Sigmoid colon (tissue), 4 donors: ENCODE data around the gene PDE2A.

Experiments used
- CTCF ChIP-seq, 4 experiments: fragments of 450-650 bp in 3 of 4; fragments of 200-600 bp in 1 of 4; IDR thresholded peaks; one replicate each; pipeline ENCODE4 v1.5.1; 2016 to 2019; ENCODE audit warnings: antibody characterized with exemption in 4 of 4, mild to moderate bottlenecking in 3 of 4, moderate library complexity in 2 of 4
- EP300 ChIP-seq, 4 donors: sonication (generic); formaldehyde crosslinking; IDR thresholded peaks; one replicate each; pipeline ENCODE4 v1.6.1; 2017; ENCODE audit warnings: antibody characterized with exemption in 4 of 4
- POLR2A ChIP-seq, 2 donors: fragments of 450-650 bp; IDR thresholded peaks; one replicate each; pipeline ENCODE4 v1.6.1; 2016; ENCODE audit warnings: antibody characterized with exemption in 2 of 2, mild to moderate bottlenecking in 2 of 2, moderate library complexity in 2 of 2

GRCh38 chr11:72684236-72684912, 10.2 kb upstream of the PDE2A start:
- TF ChIP-seq EP300 (IDR thresholded peaks at IDR 0.05) (no peak), CTCF (IDR thresholded peaks at IDR 0.05) (peak in 3 of 4 experiments; percentile 17 to 39 (median 38)), POLR2A (IDR thresholded peaks at IDR 0.05) (no peak)
